CD14-positive monocyte (primary cell): ENCODE measurements around the gene ISCA2. TPM values are rescaled to one million over a fixed set of nuclear protein-coding genes. Genes with fewer than 3 reads are reported as not detected.

Source experiments
- DNase-seq, 3 donors: peaks; one replicate each; pipeline ENCODE4 v3.0.0-alpha.2; 2011 to 2022
- H2AFZ ChIP-seq: 2 replicates; pipeline ENCODE4 v1.6.0; 2012; ENCODE audit warnings: mild to moderate bottlenecking, low read depth, low read length, inconsistent platforms; ENCODE audit not compliant: insufficient read depth, poor library complexity, severe bottlenecking
- H3K27ac ChIP-seq, 2 donors: 1 replicate in 1 of 2; 2 replicates in 1 of 2; pipeline ENCODE4 v1.5.1; 2012 to 2013; ENCODE audit warnings: low read length in 2 of 2, control low read depth in 1 of 2, inconsistent platforms in 1 of 2, low read depth in 1 of 2, mild to moderate bottlenecking in 1 of 2
- H3K27me3 ChIP-seq, 2 donors: one replicate each; pipeline versions ENCODE4 v1.6.0 to v1.6.1; 2011 to 2013; ENCODE audit warnings: low read length in 2 of 2; ENCODE audit not compliant: control insufficient read depth in 2 of 2, insufficient read depth in 2 of 2
- H3K36me3 ChIP-seq, 2 donors: replicated peaks in 1 of 2; 1 replicate in 1 of 2; 2 replicates in 1 of 2; pipeline versions ENCODE4 v1.5.1 to v1.6.1; 2012 to 2013; ENCODE audit warnings: low read length in 2 of 2, control low read depth in 1 of 2, inconsistent platforms in 1 of 2, mild to moderate bottlenecking in 1 of 2; ENCODE audit not compliant: insufficient read depth in 2 of 2, control insufficient read depth in 1 of 2
- H3K4me1 ChIP-seq, 2 donors: 1 replicate in 1 of 2; 2 replicates in 1 of 2; pipeline versions ENCODE4 v1.5.1 to v1.6.1; 2012 to 2013; ENCODE audit warnings: low read length in 2 of 2, control low read depth in 1 of 2, inconsistent platforms in 1 of 2, mild to moderate bottlenecking in 1 of 2, moderate library complexity in 1 of 2; ENCODE audit not compliant: insufficient read depth in 2 of 2, control insufficient read depth in 1 of 2
- H3K4me2 ChIP-seq: replicated peaks from 2 replicates; pipeline ENCODE3; 2012; ENCODE audit warnings: low read length, moderate library complexity, mild to moderate bottlenecking; ENCODE audit not compliant: poor library complexity, severe bottlenecking; ENCODE audit errors: extremely low read depth
- H3K4me3 ChIP-seq, 3 experiments: fragments of 200-600 bp in 1 of 3; sonication (generic) in 1 of 3; replicated peaks in 1 of 3; 1 replicate in 2 of 3; 2 replicates in 1 of 3; pipeline ENCODE4 v1.5.1; 2011 to 2013; ENCODE audit warnings: low read length in 3 of 3, mild to moderate bottlenecking in 3 of 3, control low read depth in 2 of 3, low read depth in 2 of 3, inconsistent platforms in 1 of 3, moderate library complexity in 1 of 3
- H3K79me2 ChIP-seq: 2 replicates; pipeline ENCODE4 v1.6.0; 2012; ENCODE audit warnings: mild to moderate bottlenecking, control low read depth, inconsistent platforms, low read length, moderate library complexity; ENCODE audit not compliant: insufficient read depth
- H3K9ac ChIP-seq: 2 replicates; pipeline ENCODE4 v1.6.0; 2017; ENCODE audit warnings: low read length, mild to moderate bottlenecking; ENCODE audit not compliant: insufficient read depth, poor library complexity, severe bottlenecking
- H3K9me3 ChIP-seq, 2 donors: replicated peaks in 1 of 2; 1 replicate in 1 of 2; 2 replicates in 1 of 2; pipeline versions ENCODE4 v1.5.1 to v1.6.1; 2012 to 2013; ENCODE audit warnings: low read length in 2 of 2, control low read depth in 1 of 2; ENCODE audit not compliant: control insufficient read depth in 1 of 2, insufficient read depth in 1 of 2
- H4K20me1 ChIP-seq: 2 replicates; pipeline ENCODE4 v1.6.0; 2012; ENCODE audit warnings: mild to moderate bottlenecking, low read length, control low read depth, moderate library complexity; ENCODE audit not compliant: insufficient read depth
- H3K27ac Mint-ChIP-seq, 7 donors: one replicate each; pipeline ENCODE4 v1.8.0; 2020; ENCODE audit warnings: mild to moderate bottlenecking in 7 of 7, mixed read lengths in 7 of 7, moderate library complexity in 6 of 7, inconsistent platforms in 2 of 7
- H3K27me3 Mint-ChIP-seq, 3 donors: one replicate each; pipeline ENCODE4 v1.8.0; 2021 to 2022; ENCODE audit warnings: low read depth in 3 of 3, mild to moderate bottlenecking in 3 of 3, mixed read lengths in 3 of 3, moderate library complexity in 3 of 3, inconsistent platforms in 1 of 3
- H3K36me3 Mint-ChIP-seq, 2 donors: one replicate each; pipeline ENCODE4 v1.8.0; 2020; ENCODE audit warnings: mixed read lengths in 2 of 2, inconsistent platforms in 1 of 2, mild to moderate bottlenecking in 1 of 2
- H3K4me1 Mint-ChIP-seq: one replicate; pipeline ENCODE4 v1.8.0; 2020; ENCODE audit warnings: mild to moderate bottlenecking, mixed read lengths
- H3K4me3 Mint-ChIP-seq, 2 donors: one replicate each; pipeline ENCODE4 v1.8.0; 2020; ENCODE audit warnings: mild to moderate bottlenecking in 2 of 2, mixed read lengths in 2 of 2, moderate library complexity in 1 of 2
- H3K9me3 Mint-ChIP-seq, 7 donors: one replicate each; pipeline ENCODE4 v1.8.0; 2020 to 2022; ENCODE audit warnings: mixed read lengths in 7 of 7, mild to moderate bottlenecking in 6 of 7, moderate library complexity in 6 of 7, inconsistent platforms in 2 of 7
- CTCF ChIP-seq: fragments of 200-600 bp; IDR thresholded peaks from one replicate; pipeline ENCODE4 v1.8.0; 2022; ENCODE audit warnings: antibody characterized with exemption, mild to moderate bottlenecking
- WGBS: methylation state at CpG from one replicate; pipeline ENCODE4 v1.1.5; 2013; ENCODE audit warnings: missing lambda C conversion rate; ENCODE audit not compliant: insufficient coverage; 5-methylcytosine and 5-hydroxymethylcytosine counted together
- intact Hi-C, 2 donors: fragments of 100-400 bp; cut with micrococcal nuclease; formaldehyde crosslinking; loops; one replicate each; pipeline versions ENCODE4 v1.15.0 to v1.15.1; 2023
- polyA plus RNA-seq, 3 donors: library from polyadenylated mRNA; depleted of rRNA in 1 of 3; unstranded in 2 of 3; stranded (reverse) in 1 of 3; fragments of 300-500 nt in 2 of 3; fragments of >200 nt in 1 of 3; fragmentation: Illumina TruSeq in 2 of 3; gene quantifications; 1 replicate in 2 of 3; 2 replicates in 1 of 3; pipeline ENCODE4 v1.2.3, GENCODE V29; 2012 to 2021

ISCA2 gene
- polyA plus RNA-seq, 3 donors, result 6.1 to 61.7 (median 55.9) TPM

GRCh38 chr14:74506411-74506851 is 12.9 kb downstream of the ISCA2 start:
- Histone ChIP-seq H3K9me3 (no peaks in the 10 kb centered on the region), H2AFZ (no peak overlapping the region), H3K4me1 (no peaks in the 10 kb centered on the region), H4K20me1 (no peaks in the 10 kb centered on the region), H3K36me3 (no peaks in the 10 kb centered on the region), H3K9ac (no peak overlapping the region), H3K27ac (no peak overlapping the region), H3K27me3 (no peaks in the 10 kb centered on the region), H3K79me2 (no peaks in the 10 kb centered on the region), H3K4me2 (no peak overlapping the region), H3K4me3 (no peak overlapping the region)
- intact Hi-C loops, result no loop called here
- peaks cover 1 to 5% (median 4%) of the 10 kb centered on the region in 3 donors for H3K27me3 Mint-ChIP-seq
- H3K4me1 Mint-ChIP-seq, result peaks cover 10% of the 10 kb centered on the region
- no peak overlapping the region for H3K4me3 Mint-ChIP-seq
- H3K9me3 Mint-ChIP-seq, result peaks cover 0 to 2% (median 0%) of the 10 kb centered on the region in 7 donors
- no peak for DNase-seq
- no peak overlapping the region for H3K27ac Mint-ChIP-seq
- no peaks in the 10 kb centered on the region for H3K36me3 Mint-ChIP-seq
- 89% methylated on average over 8 of the region's 13 CpGs for WGBS
- TF ChIP-seq CTCF, result no peak

GRCh38 chr14:74507085-74507484 is 13.5 kb downstream of the ISCA2 start:
- H3K36me3 Mint-ChIP-seq, result no peaks in the 10 kb centered on the region
- peaks cover 5% of the 10 kb centered on the region for H3K4me1 Mint-ChIP-seq
- no peak overlapping the region for H2AFZ ChIP-seq
- peaks cover 0 to 2% of the 10 kb centered on the region in 2 donors for H3K4me1 ChIP-seq
- peaks cover 1 to 5% (median 4%) of the 10 kb centered on the region in 3 donors for H3K27me3 Mint-ChIP-seq
- no peak overlapping the region for H3K4me2 ChIP-seq
- no peaks in the 10 kb centered on the region for H3K79me2 ChIP-seq
- 93% methylated on average over 8 of the region's 8 CpGs for WGBS
- no peak overlapping the region for H3K27ac Mint-ChIP-seq
- no peaks in the 10 kb centered on the region for H3K27me3 ChIP-seq
- peaks cover 0 to 2% (median 0%) of the 10 kb centered on the region in 7 donors for H3K9me3 Mint-ChIP-seq
- no peak overlapping the region for H3K9ac ChIP-seq
- H4K20me1 ChIP-seq, result no peaks in the 10 kb centered on the region
- TF ChIP-seq CTCF, result no peak
- no peak for DNase-seq
- no peak overlapping the region for H3K4me3 Mint-ChIP-seq
- no peak overlapping the region for H3K4me3 ChIP-seq
- no peaks in the 10 kb centered on the region for H3K9me3 ChIP-seq
- intact Hi-C loops, result no loop called here
- H3K27ac ChIP-seq, result no peak overlapping the region
- no peaks in the 10 kb centered on the region for H3K36me3 ChIP-seq
